ENCODE data around the gene MARCKS.

DNA sequence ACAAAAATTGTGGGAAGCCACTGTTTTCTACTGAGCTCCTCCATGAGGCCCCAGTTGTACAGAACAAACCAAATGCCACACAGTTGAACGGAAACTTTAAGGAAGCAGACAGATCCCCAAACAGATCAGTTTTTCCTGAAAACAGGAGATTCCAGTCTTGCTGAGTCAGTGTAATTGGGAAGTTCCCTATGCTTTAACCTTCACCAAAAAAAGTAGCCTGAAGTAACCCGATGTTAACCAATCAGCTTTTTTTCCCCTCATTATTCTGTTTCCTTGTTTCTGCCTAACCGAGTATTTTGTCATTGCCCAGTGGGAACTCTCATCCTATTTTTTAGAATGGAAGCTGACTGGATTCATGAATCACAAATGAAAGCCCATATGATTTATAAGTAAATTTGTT, 36.7 kb downstream of the MARCKS start:
- TF ChIP-seq POLR2A (IDR thresholded peaks at IDR 0.05; ENCODE audit: low read length) = no peak
- no peak for TF ChIP-seq GATA1 (IDR thresholded peaks at IDR 0.05; ENCODE audit: low read depth, low read length)
